Hepatocyte (in vitro differentiated cells): Measurements from ENCODE around the gene ANKFN1.

Experiments
- CTCF ChIP-seq: fragments of 200-600 bp; sonication (generic); IDR thresholded peaks from 2 replicates; pipeline ENCODE4 v1.5.1; 2016; ENCODE audit warnings: antibody characterized with exemption, mild to moderate bottlenecking; ENCODE audit not compliant: poor library complexity
- EZH2 ChIP-seq: fragments of 200-600 bp; sonication (generic); IDR thresholded peaks from 2 replicates; pipeline ENCODE4 v1.6.1; 2016; ENCODE audit warnings: antibody characterized with exemption, mild to moderate bottlenecking, borderline replicate concordance

- no peak for TF ChIP-seq CTCF
- TF ChIP-seq EZH2, result no peak
Observed at GRCh38 chr17:56393156-56393555, 239.9 kb downstream of the ANKFN1 start.
